ELF-1 (cell line): ENCODE measurements around the gene LAMC1.
"Not testable (repeated sequence)": the region's sequence is repeated elsewhere in the genome, so short reads cannot be mapped to it uniquely, and the experiment has no call there.

Experiments
- DNase-seq: peaks from one replicate; pipeline ENCODE4 v3.0.0-alpha.2; 2016; ENCODE audit warnings: low read depth, low spot score

Gene LAMC1

GRCh38 chr1:183148599-183148998 lies 125.4 kb downstream of the LAMC1 start:
- no peak for DNase-seq

DNA sequence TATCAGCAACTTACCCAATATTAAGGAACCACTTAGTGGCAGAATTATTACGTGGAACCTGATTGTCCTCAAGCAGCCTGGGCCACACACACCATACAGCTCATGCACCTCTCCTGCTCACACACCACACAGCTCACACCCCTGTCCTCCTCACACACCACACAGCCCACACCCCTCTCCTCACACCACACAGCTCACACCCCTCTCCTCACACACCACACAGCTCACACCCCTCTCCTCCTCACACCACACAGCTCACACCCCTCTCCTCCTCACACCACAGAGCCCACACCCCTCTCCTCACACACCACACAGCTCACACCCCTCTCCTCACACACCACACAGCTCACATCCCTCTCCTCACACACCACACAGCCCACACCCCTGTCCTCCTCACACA lies 126.1 kb downstream of the LAMC1 start:
- DNase-seq: no peak

GRCh38 chr1:183150032-183150431 lies 126.8 kb downstream of the LAMC1 start:
- DNase-seq: not testable (repeated sequence)

DNA sequence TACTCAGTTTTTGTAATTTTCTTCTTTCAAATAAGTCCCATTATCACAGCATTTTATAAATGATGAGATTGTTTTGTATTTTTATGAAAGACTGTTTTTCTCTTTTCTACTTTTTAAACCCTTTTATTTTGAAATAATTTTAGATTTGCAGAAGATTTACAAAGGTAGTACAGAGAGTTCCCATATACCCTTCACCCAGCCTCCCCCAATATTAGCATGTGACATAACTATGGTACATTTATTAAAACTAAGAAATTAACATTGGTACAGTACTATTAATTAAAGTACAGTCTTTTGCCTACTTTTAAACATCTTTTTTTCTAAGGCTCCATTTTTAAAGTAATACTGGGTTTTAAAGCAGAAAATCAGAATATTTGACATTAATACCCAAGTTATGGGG lies 127.2 kb downstream of the LAMC1 start:
- DNase-seq: no peak

GRCh38 chr1:183152180-183152579 lies 129.0 kb downstream of the LAMC1 start:
- no peak for DNase-seq

- no peak for DNase-seq
Measured at GRCh38 chr1:183155939-183156338, 132.7 kb downstream of the LAMC1 start.

DNA sequence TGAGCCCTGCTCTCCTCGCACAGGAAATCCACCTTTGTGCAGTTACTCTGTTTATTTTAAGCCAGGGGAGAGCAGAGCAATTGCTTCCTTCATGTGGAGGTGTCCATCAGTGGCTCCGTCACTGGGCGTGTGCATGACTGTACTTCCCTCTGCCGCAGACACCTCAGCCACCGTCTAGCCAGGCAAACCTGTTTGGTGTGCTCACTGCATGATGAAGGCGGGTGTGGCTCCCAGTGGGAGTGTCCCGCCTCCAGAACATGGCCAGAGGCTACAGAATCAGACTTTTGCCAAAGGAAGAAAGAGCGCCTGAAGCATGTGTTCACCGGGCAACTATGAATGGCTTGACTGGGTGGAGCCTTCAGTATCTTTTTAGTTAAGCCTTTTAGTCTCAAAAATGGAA lies 136.7 kb downstream of the LAMC1 start:
- DNase-seq: peak; percentile 93

DNA sequence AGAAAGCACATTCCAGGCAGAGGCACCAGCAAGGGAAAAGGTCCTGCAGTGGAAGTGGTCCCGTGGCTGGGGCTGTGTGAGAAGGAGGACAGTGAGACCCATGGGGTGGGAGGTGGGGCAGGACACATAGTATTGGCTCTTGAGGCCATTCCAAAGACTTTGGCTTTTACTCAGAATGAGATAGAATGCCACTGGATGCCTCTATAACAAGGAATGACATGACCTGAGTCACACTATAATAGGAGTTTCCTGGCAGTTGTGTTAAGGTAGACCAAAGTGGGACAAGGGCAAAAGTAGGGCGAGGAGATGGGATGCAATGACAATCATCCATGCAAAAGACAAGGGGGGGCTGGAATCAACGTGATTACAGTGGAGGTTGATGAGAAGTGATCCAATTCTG lies 138.2 kb downstream of the LAMC1 start:
- no peak for DNase-seq

- DNase-seq: no peak
Measured at GRCh38 chr1:183163316-183163715, 140.1 kb downstream of the LAMC1 start.

DNA sequence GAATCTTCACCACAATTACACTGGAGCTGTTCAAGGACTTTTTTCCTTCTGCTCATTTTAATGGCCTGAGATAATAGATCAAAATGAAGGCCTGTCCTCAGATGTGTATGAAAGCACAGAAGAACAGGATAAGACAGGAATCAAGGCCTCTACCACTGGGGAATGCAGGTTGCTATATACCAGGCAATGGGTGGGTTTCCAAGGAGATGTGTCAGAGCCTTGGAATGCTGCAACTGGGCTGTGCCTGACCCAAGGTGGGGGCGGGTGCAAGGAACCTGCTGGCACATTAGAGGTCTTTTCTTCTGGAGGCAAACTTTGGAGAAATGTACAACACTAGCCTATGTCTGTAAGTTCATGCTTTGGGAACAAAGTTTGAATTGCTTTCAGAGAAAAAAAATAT lies 141.1 kb downstream of the LAMC1 start:
- peak; percentile 85 for DNase-seq

DNA sequence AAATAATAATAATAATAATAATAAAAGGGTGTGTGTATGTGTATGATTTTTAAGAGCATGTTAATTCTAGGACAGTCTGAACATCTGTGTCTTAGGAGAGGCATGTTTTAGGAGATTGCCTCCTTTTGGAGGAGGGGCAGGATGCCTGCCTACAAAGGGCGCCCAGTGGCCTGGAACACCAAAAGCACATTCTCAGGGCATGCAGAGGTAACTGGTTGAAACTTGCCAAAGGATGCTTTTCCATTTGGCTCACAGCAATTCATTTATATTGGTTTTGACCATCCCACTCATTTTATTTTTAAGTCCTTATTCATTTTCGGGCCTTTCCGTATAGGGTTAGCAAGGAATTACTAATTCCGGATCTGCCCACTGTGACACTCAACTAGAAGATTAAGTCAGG lies 141.7 kb downstream of the LAMC1 start:
- DNase-seq: no peak

- no peak for DNase-seq
Measured at GRCh38 chr1:183165456-183165855, 142.2 kb downstream of the LAMC1 start.

- DNase-seq: no peak
Measured at GRCh38 chr1:183166454-183166853, 143.2 kb downstream of the LAMC1 start.

DNA sequence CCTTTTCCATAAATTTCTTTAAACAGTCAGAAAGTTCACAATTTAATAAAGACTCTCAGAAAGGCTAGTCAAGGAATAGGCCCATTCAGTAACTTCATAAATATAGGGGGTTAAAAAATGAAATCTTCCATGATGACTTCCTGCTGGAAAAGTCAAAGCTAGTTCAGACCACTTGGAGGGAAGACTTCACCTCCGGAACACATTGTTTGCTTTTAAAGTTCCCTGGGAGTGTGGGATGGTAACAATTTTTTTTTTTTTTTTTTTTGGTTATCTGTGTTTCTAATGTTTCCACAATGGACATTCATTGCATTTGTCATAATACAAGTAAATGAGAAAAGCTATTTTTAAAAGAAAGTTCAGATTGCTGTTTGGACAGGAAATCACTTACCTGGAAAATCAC lies 144.5 kb downstream of the LAMC1 start:
- DNase-seq: no peak

GRCh38 chr1:183168308-183168707 lies 145.1 kb downstream of the LAMC1 start:
- DNase-seq: no peak

DNA sequence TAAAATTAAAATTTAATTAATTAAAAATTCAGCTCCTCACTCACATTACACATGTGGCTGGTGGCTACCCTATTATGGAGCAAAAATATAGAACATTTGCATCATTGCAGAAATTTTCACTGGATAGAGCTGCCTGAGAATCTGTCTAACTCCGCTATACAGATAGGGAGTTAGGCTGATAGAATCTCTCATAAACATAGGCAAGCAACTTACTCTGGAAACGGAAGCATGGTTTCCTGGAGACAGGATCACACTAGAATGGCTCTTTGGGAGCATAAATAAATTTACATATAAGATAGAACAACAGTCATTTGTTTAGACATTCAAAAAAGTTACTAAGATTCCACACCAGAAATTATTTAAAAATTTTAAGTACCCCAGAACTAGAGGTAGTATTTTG lies 150.6 kb downstream of the LAMC1 start:
- DNase-seq: no peak

DNA sequence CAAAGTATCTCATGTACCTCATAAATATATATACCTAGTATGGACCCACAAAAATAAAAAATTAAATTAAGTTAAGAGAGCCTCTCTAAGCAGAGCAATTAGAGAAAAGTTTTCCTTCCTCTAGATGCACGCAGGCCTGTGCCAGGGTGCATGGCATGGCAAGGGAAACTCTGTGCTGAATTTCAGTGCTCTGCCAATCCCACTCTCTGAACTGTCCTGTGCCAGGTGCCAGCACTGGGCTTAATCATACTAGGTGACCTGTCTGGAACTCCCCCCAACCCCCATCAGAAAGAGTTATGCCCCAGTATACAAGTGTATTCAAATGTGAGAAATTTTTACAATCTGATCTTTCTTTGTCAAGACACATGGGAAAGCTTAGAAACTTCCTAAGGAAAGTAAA lies 152.4 kb downstream of the LAMC1 start:
- no peak for DNase-seq

- no peak for DNase-seq
Measured at GRCh38 chr1:183178545-183178944, 155.3 kb downstream of the LAMC1 start.

DNA sequence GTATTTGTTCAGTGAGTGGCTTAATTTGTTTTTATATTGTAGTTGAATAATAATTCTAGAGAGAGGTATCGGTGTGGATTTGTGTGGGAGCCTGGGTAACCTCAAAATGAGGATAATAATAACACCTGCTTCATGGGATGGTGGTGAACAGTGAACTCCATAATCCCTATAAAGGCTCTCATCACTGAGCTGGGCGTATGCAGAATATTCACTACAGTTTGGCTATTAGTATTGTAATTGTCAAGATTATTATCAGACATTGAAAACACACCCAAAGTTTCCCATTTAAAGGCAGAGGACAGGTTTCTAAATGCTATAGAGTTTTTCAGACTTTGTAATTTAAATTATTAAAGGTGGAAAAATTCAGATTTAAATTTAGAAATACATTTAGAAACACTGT lies 155.8 kb downstream of the LAMC1 start:
- no peak for DNase-seq

GRCh38 chr1:183180218-183180617 lies 157.0 kb downstream of the LAMC1 start:
- DNase-seq: no peak

- DNase-seq: peak; percentile 12
Measured at GRCh38 chr1:183180634-183181056, 157.4 kb downstream of the LAMC1 start.

- DNase-seq: peak; percentile 92
Measured at GRCh38 chr1:183185941-183186490, 162.8 kb downstream of the LAMC1 start, which contains the start of gene LAMC2. LAMC2 (plus strand) TSS chr1:183186264; CDS start chr1:183186353, 89 bp downstream.

DNA sequence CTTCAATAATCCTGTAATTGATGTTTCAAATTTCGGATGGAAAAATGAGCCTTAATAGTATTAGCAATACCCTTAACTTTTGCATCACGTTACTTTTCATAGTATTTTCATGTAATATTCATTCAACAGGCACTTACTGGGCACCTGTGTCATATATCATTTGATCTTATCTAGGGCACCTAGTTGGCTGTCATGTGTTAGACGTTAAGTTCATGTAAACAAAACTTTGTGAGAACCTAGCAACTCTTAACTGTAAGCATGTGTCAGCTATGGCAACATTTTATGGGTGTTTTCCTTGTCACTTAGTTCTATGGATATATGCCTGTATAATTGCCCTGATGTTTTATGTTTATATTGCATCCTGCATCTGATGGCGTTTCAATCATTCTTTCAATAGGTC lies 163.6 kb downstream of the LAMC1 start:
- DNase-seq: no peak

GRCh38 chr1:183188240-183188639 lies 165.0 kb downstream of the LAMC1 start:
- no peak for DNase-seq
